NCI-H1436 treated with DMSO at 0.1 percent for 48 hours (cell line): ENCODE data around the gene DOK4.
"Not testable (repeated sequence)": the region's sequence is repeated elsewhere in the genome, so short reads cannot be mapped to it uniquely, and the experiment has no call there.

Experiments
- DNase-seq: peaks from one replicate; lab custom pipeline; 2025; lab: John Stamatoyannopoulos, UW

DOK4 gene

DNA sequence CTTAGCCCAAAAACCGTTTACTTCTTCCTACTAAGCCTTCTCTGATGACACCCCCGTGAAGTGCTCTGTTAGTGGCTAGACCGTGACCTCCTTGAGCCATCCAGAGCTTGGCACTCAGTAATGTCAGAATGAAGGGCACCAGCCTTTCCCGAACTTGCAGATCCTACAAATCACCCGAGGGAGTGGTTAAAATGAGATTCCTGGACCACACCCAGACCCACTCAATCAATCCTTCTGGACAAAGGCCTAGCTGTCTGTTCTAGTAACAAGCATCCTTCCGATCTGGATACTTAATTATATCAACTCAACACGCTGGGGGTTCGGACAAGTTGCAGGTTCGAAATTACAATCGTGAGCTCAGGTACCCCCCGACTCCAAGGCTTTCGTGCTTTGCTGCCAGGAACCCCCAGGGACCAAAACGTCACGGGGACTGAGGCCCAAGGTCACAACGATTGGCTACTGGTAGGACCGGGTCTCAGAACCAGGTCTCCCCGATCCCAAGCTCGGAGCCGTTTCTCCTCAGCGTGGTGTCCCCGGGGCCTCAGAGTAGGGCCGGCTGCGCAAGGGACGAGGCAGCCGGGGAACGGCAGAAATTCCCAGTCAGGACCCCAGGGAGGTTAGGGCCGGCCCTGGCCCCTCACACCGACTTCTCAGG, 39.6 kb downstream of the DOK4 start:
- no peak for DNase-seq

DNA sequence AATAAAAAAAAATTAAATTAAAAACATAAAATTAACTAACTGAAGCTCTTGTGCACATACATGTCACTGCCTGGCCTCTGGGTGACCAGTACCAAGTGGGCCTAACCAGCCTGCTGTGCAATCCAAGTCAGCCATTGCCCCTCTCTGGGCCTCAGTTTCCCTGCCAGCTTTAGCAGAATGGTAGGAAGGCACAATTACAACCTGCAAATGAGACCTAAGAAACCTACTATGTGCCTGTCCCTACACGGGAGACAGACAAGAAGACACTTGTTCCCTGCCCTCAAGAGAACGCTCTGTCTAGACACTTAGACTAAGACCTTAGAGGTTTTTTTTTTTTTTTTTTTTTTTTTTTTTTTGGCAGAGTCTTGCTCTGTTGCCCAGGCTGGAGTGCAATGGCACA, 40.8 kb downstream of the DOK4 start:
- DNase-seq, result no peak

DNA sequence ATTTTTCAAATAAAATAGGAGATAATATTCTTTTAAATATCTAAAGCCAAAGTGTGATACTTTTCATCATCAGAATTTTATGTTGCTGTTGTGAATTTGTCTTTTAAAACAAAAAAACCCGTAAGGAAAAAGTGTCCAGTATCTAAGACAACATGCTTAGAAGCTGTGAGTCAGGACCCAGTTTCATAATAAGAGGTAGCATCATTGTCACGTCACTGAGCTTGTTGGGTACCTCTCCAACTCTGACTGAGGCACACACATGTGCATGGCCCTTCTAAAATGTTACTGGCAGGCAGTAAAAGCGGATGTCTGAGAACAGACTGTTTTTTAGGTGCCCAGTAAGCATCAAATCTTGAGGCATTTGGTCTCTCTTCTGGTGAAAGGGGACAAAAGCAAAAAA, 41.6 kb downstream of the DOK4 start:
- DNase-seq, result no peak

DNA sequence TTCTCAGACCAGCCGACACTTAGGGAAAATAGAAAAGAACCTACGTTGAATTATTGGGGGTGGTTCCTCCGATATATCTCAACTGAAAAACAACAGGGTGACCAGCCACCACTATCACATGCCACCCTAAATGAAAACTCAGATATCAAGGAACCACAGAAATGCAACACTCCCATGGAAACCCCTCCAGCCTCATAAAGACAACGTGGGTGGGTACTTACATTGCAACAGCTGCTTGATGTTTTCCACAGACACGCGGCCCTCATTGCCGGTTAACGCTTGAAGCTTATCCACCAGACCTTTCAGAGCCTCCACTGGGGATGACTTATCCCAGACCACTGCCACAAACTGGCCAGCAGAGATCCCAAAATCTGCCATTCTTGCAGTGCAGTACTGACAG, 45.7 kb downstream of the DOK4 start:
- DNase-seq, result not testable (repeated sequence)

DNA sequence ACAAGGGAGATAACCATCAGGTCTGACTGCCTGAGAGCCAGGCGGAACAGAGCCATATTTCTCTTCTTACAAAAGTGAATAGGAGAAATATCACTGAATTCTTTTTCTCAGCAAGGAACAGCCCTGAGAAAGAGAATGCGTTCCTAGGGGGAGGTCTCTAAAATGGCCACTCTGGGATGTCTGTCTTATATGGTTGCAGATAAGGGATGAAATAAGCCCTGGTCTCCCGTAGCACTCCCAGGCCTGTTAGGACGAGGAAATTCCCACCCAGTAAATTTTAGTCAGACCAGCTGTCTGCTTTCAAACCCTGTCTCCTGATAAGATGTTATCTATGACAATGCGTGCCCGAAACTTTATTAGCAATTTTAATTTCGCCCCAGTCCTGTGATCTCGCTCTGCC, 46.3 kb downstream of the DOK4 start:
- not testable (repeated sequence) for DNase-seq

DNA sequence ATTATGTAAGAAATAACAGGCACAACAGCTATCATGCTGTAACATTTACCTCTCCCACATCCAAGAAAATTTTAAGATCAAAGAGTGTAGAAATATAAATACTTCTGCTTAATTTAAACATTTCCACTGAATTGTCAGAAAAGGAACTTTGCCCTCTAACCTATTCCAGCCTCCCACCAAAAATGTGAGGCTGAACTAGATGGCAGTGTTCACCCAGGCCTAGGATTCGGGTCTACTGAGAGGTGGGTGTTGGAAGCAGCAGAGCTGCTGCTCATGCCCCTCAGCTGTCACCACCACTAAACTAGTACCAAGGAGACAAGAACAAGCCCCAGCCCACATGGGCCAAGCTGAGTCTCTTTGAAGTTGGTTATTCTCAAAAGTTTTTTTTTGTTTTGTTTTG, 50.5 kb downstream of the DOK4 start:
- no peak for DNase-seq

DNA sequence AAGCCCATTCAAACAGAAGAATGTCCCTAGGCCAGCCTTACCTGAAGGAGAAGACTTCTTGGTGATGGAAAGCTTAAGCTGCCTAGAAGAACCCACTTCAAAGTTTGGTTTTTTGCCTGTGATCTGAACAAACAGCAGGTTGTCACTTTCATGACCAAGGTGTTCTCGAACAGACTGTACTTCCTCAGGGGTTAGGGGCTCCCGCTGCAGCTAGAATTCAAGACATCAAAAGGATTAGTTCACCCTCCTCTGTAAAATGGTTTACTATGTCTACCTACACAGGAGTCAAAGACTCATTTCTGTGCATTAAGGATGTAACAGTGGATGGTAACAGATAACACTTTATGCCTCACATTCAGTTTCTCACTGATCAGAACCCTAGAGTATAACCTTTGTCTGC, 52.3 kb downstream of the DOK4 start:
- no peak for DNase-seq

DNA sequence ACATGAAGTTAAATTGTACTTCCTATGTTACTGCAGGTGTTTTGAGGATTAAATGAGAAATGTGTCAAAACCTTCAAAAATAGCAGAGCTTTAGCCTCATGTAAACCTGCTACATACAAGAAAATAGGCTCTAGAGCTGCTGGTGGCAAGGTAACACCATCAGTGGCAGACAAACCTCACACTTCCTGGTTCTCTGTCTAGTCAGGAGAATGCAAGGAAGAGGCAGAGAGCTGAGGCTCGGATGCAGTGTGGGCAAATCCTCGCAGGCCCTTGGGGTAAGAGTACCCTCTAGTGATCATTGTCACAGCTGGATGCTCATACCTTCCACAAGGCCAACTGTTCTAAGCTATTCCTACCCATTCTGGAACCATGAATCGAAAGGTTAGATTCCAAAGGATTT, 53.3 kb downstream of the DOK4 start:
- no peak for DNase-seq

DNA sequence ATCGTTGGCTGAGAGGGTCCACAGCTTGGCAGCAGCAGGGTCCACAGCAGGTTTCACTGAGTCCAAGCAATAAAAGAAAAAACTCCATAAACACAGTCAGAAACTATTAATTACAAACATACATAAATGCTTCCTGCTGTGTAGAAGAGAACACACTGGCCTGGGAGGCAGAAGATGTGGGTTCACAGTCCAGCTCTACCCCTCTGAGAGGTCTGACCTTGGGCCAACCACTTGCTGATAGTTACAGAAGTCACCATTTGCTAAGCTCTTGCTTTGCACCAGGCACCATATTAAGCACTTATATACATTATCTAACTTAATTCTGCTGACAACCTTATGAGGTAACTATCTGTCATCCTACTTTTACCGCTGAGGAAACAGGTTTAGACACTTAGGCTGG, 53.8 kb downstream of the DOK4 start:
- DNase-seq, result no peak

DNA sequence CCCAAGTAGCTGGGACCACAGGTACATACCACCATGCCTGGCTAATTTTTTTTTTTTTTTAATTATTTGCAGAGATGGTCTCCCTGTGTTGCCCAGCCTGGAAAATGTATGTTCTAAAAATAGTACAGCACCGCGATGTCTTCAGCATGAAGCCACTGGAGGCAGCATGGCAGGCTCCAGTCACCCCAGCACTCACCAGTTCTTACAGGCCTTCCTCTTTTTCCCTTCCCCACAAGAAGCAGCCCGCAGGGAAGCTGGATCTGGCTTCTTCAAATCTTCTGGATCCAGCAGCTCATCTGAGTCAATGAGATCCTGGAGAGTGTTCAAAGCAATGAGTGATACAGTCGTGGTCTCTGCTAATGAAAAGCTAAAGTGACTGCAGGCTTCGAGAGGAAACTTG, 55.3 kb downstream of the DOK4 start:
- no peak for DNase-seq

DNA sequence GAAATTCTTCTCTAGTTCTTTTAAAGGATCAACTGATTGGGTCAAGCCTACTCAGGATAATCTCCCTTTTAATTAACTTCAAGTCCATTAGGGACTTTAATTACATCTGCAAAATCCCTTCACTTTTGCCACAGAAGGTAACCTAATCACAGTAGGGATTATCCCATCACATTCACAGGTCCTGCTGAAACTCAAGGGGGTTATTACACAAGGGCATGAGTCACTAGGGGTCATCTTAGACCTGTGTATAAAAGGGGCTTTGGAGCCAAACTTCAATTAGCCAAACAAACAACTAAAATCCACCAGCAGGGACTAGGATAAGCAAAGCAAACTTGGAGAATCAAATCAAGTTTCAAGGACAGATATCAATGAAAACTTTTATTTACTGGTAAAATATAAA, 58.5 kb downstream of the DOK4 start:
- DNase-seq, result no peak

DNA sequence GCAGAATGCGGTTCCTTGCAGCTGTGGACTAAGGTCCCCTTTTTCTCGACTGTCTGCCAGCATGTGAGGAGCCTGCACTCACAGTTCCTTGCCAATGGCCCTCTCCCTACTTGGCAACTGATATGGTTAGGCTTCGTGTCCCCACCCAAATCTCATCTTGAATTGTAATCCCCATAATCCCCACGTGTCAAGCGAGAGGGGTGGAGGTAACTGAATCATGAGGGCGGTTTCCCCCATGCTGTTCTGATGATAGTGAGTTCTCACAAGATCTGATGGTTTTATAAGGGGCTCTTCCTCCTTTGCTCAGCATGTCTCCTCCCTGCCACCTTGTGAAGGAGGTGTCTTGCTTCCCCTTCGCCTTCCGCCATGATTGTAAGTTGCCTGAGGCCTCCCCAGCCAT, 59.0 kb downstream of the DOK4 start:
- DNase-seq, result no peak

DNA sequence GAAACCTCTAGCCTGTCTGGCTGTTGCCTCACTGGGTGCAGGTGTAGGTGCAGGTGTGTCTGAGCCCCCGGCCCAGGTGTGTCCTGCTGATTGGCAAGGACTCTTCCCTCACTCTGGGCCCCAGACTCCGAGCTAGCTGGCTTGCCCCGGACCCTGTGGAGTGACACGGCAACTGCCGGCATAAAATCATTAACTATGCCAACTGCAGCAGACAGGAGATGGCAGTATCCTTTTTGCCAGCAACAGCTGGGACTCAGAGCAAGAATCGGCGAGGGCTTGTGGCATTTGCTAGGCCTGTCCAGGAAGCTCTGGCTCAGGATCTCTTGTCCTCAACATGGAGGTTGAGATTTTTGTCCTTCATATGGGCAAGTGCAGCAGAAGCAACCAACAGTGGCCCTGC, 59.9 kb downstream of the DOK4 start:
- DNase-seq, result no peak

DNA sequence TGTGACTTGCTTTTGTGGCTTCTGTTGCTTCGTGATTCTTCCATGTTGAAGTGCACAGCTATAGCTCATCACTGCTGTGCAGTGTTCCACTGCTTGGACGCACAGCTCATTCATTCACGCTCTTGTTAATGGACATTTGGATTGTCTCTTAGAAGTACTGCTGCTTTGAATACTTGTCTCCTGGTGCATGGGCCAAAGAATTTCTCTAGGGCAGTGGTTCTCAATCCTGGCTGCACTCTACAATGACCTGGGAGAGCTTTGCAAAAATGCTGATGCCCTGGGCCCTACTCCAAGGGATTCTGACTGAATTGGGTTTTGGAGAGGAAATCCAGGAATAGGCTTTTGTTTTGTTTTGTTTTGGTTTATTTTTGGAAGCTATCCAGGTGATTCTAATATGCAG, 61.7 kb downstream of the DOK4 start:
- DNase-seq, result no peak

DNA sequence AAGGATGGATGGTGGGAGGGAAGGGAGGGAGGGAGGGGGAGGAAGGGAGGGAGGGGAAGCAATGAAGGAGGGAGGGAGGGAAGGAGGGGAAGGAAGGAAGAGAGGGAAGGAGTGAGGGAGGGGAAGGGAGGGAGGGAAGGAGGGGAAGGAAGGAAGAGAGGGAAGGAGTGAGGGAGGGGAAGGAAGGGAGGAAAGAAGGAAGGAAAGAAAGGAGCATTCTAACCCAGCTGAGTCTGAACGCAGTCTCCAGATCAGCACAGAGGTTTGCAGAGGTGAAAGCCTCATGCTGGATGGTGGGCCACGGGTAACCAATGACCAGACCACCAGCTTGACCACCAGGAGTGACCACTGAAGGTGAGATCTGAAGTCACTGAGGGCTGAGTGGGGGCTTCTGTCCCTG, 63.1 kb downstream of the DOK4 start:
- no peak for DNase-seq

DNA sequence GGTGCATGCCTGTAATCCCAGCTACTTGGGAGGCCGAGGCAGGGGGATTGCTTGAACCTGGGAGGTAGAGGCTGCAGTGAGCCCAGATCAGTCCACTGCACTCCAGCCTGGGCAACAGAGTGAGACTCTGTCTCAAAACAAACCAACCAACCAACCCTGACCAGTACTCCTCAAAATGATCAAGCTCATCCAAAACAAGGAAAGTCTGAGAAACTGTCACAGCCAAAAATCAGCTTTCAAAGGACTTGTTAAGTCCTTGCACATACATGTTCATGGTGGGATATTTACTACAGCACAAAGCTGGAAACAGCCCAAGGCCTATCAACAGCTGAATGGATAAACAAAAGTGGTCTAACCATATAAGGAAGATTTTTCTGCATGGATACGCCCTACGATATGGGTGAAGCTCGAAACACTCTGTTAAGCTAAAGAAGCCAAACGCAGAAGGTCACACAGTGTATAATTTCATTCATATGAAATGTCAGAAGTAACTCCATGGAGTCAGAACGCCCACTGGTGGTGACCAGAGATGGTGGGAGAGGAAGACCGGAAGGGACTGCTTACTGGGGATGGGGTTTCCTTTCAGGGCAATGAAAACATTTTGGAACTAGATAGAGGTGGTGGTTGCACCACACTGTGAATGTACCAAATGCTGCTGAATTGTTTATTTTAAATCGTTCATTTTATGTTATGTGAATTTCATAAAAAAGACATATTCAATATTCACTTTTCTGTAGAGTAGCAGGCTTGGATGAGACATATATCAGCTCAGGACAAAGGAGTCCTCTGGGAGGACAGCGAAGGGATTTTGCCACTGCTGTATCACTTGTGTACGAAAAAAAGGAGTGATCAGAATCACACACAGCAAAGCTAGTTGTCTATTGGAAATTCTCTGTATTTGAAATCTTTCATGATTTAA, 64.0 kb downstream of the DOK4 start:
- no peak for DNase-seq
